IMR-90 (cell line): Measurements from ENCODE around the gene CWC22. TPM values are rescaled to one million over a fixed set of nuclear protein-coding genes. Genes with fewer than 3 reads are reported as not detected.

ENCODE experiments used
- ATAC-seq: fragments of 200-7000 bp; cut with Tn5 transposase; 2 replicates; pipeline ENCODE4 v1.9.1; 2020; ENCODE audit warnings: low read depth, mild to moderate bottlenecking, moderate library complexity
- BruUV-seq: library from RNA; stranded (reverse); fragments of 400-500 nt; replicated peaks from 2 replicates; lab custom pipeline; 2021; lab: Mats Ljungman, UMichigan
- CTCF ChIA-PET: fragments of 300-600 bp; formaldehyde crosslinking; extraction: SDS; loops from one replicate; lab custom pipeline; 2021; ENCODE audit warnings: antibody characterized with exemption; lab: Yijun Ruan, JAX
- POLR2A ChIA-PET: fragments of 300-600 bp; sonication (Branson Sonifier 250); formaldehyde crosslinking; loops from one replicate; lab custom pipeline; 2022; ENCODE audit warnings: antibody characterized with exemption; ENCODE audit not compliant: unreplicated experiment; lab: Charles Lee
- DNase-seq: peaks from one replicate; pipeline ENCODE4 v3.0.0; 2013
- H2AFZ ChIP-seq: replicated peaks from 2 replicates; pipeline ENCODE3; 2013; ENCODE audit warnings: low read length, mild to moderate bottlenecking; ENCODE audit not compliant: poor library complexity
- H2AK5ac ChIP-seq: 2 replicates; pipeline ENCODE4 v1.6.1; 2013; ENCODE audit warnings: low read depth, low read length, inconsistent platforms
- H2AK9ac ChIP-seq: replicated peaks from 2 replicates; pipeline ENCODE3; 2013; ENCODE audit warnings: mild to moderate bottlenecking, low read depth, low read length, moderate library complexity; ENCODE audit not compliant: poor library complexity
- H2BK120ac ChIP-seq: 2 replicates; pipeline ENCODE4 v1.6.1; 2013; ENCODE audit warnings: low read depth, low read length, inconsistent platforms
- H2BK15ac ChIP-seq: 3 replicates; pipeline ENCODE4 v1.6.1; 2013; ENCODE audit warnings: low read depth, low read length, inconsistent platforms
- H2BK20ac ChIP-seq: 2 replicates; pipeline ENCODE4 v1.6.1; 2013; ENCODE audit warnings: low read depth, mild to moderate bottlenecking, inconsistent platforms, low read length, moderate library complexity
- H2BK5ac ChIP-seq: 2 replicates; pipeline ENCODE4 v1.6.1; 2013; ENCODE audit warnings: mild to moderate bottlenecking, low read depth, low read length, inconsistent platforms; ENCODE audit not compliant: poor library complexity, severe bottlenecking
- H3K14ac ChIP-seq: replicated peaks from 2 replicates; pipeline ENCODE4 v1.6.1; 2013; ENCODE audit warnings: low read depth, low read length, inconsistent platforms
- H3K18ac ChIP-seq: 2 replicates; pipeline ENCODE4 v1.6.1; 2013; ENCODE audit warnings: low read depth, low read length, control low read depth
- H3K23ac ChIP-seq: 2 replicates; pipeline ENCODE4 v1.6.1; 2013; ENCODE audit warnings: low read depth, low read length, inconsistent platforms
- H3K27ac ChIP-seq: 2 replicates; pipeline ENCODE4 v1.5.1; 2013; ENCODE audit warnings: mild to moderate bottlenecking, control low read depth, low read length; ENCODE audit not compliant: insufficient read depth
- H3K27me3 ChIP-seq: 2 replicates; pipeline ENCODE4 v1.6.1; 2013; ENCODE audit warnings: low read length; ENCODE audit not compliant: control insufficient read depth, insufficient read depth
- H3K36me3 ChIP-seq: 2 replicates; pipeline ENCODE4 v1.6.1; 2013; ENCODE audit warnings: low read length, mixed read lengths; ENCODE audit not compliant: control insufficient read depth, insufficient read depth
- H3K4ac ChIP-seq: 2 replicates; pipeline ENCODE4 v1.6.1; 2013; ENCODE audit warnings: low read depth, low read length, inconsistent platforms
- H3K4me1 ChIP-seq: 2 replicates; pipeline ENCODE4 v1.6.1; 2013; ENCODE audit warnings: low read length, mixed read lengths; ENCODE audit not compliant: control insufficient read depth, insufficient read depth
- H3K4me2 ChIP-seq: 2 replicates; pipeline ENCODE4 v1.6.1; 2013; ENCODE audit warnings: low read depth, mild to moderate bottlenecking, control low read depth, low read length, moderate library complexity
- H3K4me3 ChIP-seq: 2 replicates; pipeline ENCODE4 v1.5.1; 2013; ENCODE audit warnings: low read depth, mild to moderate bottlenecking, control low read depth, low read length, moderate library complexity; ENCODE audit not compliant: insufficient read depth
- H3K56ac ChIP-seq: 2 replicates; pipeline ENCODE4 v1.6.1; 2013; ENCODE audit warnings: low read length, inconsistent platforms; ENCODE audit not compliant: insufficient read depth; ENCODE audit errors: extremely low read depth
- H3K79me1 ChIP-seq, 2 experiments: 2 replicates each; pipeline ENCODE4 v1.6.1; 2013; ENCODE audit warnings: low read length in 2 of 2, inconsistent platforms in 1 of 2, low read depth in 1 of 2
- H3K9ac ChIP-seq: 2 replicates; pipeline ENCODE4 v1.6.1; 2013; ENCODE audit warnings: low read depth, low read length, control low read depth
- H3K9me1 ChIP-seq: 2 replicates; pipeline ENCODE4 v1.6.1; 2013; ENCODE audit warnings: low read length, inconsistent platforms; ENCODE audit not compliant: insufficient read depth
- H3K9me3 ChIP-seq: 2 replicates; pipeline ENCODE4 v1.6.1; 2013; ENCODE audit warnings: low read length; ENCODE audit not compliant: control insufficient read depth, insufficient read depth
- H4K20me1 ChIP-seq: 2 replicates; pipeline ENCODE4 v1.6.1; 2013; ENCODE audit warnings: low read length, inconsistent platforms; ENCODE audit not compliant: insufficient read depth
- H4K5ac ChIP-seq: 2 replicates; pipeline ENCODE4 v1.6.1; 2013; ENCODE audit warnings: mild to moderate bottlenecking, low read depth, low read length, control low read depth
- H4K8ac ChIP-seq, 2 experiments: 2 replicates each; pipeline ENCODE4 v1.6.1; 2013; ENCODE audit warnings: low read depth in 2 of 2, low read length in 2 of 2, control low read depth in 1 of 2, inconsistent platforms in 1 of 2
- H4K91ac ChIP-seq: 2 replicates; pipeline ENCODE4 v1.6.1; 2013; ENCODE audit warnings: low read depth, low read length, inconsistent platforms; ENCODE audit not compliant: insufficient read depth
- BHLHE40 ChIP-seq: fragments of 150-350 bp; IDR thresholded peaks from 2 replicates; pipeline ENCODE4 v1.6.1; 2016; ENCODE audit warnings: mild to moderate bottlenecking, low read depth, low read length
- CEBPB ChIP-seq: IDR thresholded peaks from 2 replicates; pipeline ENCODE4 v1.6.1; 2012; ENCODE audit warnings: low read depth, low read length, improper control_type of control experiment
- FOS ChIP-seq: fragments of 150-350 bp; IDR thresholded peaks from 2 replicates; pipeline ENCODE4 v1.6.1; 2016; ENCODE audit warnings: low read depth, low read length
- MXI1 ChIP-seq: IDR thresholded peaks from 2 replicates; pipeline ENCODE4 v1.6.1; 2012; ENCODE audit warnings: low read depth, mild to moderate bottlenecking, low read length, moderate library complexity, borderline replicate concordance
- POLR2A ChIP-seq: IDR thresholded peaks from 2 replicates; pipeline ENCODE4 v1.6.1; 2012; ENCODE audit warnings: mild to moderate bottlenecking, low read depth, low read length
- RCOR1 ChIP-seq: IDR thresholded peaks from 2 replicates; pipeline ENCODE4 v1.6.1; 2012; ENCODE audit warnings: mild to moderate bottlenecking, low read length, improper control_type of control experiment; ENCODE audit not compliant: insufficient replicate concordance
- RFX5 ChIP-seq: IDR thresholded peaks from 2 replicates; pipeline ENCODE4 v1.8.0; 2012; ENCODE audit warnings: low read depth, mild to moderate bottlenecking, low read length, moderate library complexity
- USF2 ChIP-seq: fragments of 150-350 bp; IDR thresholded peaks from 2 replicates; pipeline ENCODE4 v1.6.1; 2017; ENCODE audit warnings: mild to moderate bottlenecking, antibody characterized with exemption, low read length, low read depth
- WGBS, 2 experiments: methylation state at CpG; one replicate each; pipeline versions ENCODE4 v1.1.5 to v1.1.7; 2013; ENCODE audit warnings: missing lambda C conversion rate in 2 of 2; ENCODE audit not compliant: insufficient read length in 1 of 2; ENCODE audit errors: extremely low coverage in 2 of 2; 5-methylcytosine and 5-hydroxymethylcytosine counted together
- dilution Hi-C: fragments of 300-500 bp; cut with HindIII; formaldehyde crosslinking; loops from one replicate; pipeline ENCODE4 v1.14.3; 2018; ENCODE audit warnings: low sequenced_read_pairs; ENCODE audit not compliant: unreplicated experiment
- in situ Hi-C: fragments of 300-500 bp; cut with MboI; formaldehyde crosslinking; loops from 3 replicates; pipeline ENCODE4 v1.14.3; 2019; ENCODE audit warnings: low sequenced_read_pairs, inconsistent platforms, mixed read lengths
- intact Hi-C: fragments of 100-400 bp; cut with micrococcal nuclease; formaldehyde crosslinking; loops from 2 replicates; pipeline ENCODE4 v1.10.0; 2022
- polyA plus RNA-seq, 3 experiments: library from polyadenylated mRNA; depleted of rRNA; stranded (reverse); fragments of >200 nt; gene quantifications; 2 replicates each; pipeline ENCODE4 v1.2.3, GENCODE V29; 2012; ENCODE audit warnings: low replicate concordance in 1 of 3
- total RNA-seq: library from RNA; depleted of rRNA; stranded (reverse); fragments of >200 nt; gene quantifications from 2 replicates; pipeline ENCODE4 v1.2.3, GENCODE V29; 2012

Gene CWC22
- total and polyA plus RNA-seq, 2 of the 4 experiments (the other 2 are of a cell fraction), result 4.5 to 17.9 TPM

DNA sequence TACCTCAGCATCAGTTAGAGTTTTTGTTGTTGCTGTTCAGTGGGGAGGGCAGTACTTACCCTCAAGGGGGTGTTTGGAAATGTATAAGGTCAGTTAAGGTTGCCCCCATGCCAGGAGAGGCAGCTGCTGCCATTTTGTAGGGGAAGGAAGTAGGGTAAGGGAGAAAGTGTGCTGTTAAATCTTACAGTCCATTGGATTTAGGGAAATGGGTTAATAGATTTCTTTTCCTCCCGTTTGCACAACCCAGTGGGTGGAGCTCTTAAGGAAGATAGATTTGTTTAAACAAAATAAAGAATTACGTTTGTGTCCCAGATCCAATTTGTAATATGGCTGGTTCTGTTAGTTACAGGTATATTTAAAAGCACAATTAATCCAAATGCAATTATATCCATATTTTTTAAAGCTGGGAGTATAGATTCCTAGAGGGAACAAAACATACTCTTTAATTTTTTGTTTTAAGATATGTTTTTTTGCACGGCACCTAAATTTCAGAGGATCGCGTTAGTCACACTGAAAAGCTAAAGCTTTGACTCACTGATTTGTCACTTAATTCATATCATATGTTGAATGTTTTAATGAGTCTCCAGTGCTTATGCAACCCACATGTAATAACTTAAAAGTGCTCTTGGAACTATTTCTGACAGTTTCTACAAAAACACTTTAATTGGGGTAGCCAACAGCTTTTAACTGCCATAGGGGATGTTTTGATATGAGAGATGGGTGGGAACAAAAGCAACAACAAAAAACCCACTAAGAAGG, 9.0 kb upstream of the CWC22 start:
- Histone ChIP-seq H2BK120ac (peak overlapping the region; percentile 35), H4K5ac (peak overlapping the region; percentile 75), H2BK20ac (peak overlapping the region; percentile 74), H2AFZ (peak overlapping the region; percentile 75), H3K9me3 (no peaks in the 10 kb centered on the region), H3K4me3 (no peak overlapping the region), H2AK5ac (0 out of 2 replicates have a peak overlapping the region, but pooled peaks have one; percentile 0), H3K23ac (peak overlapping the region; percentile 2; the same call in 1 of the 2 replicates), H2BK15ac (0 out of 3 replicates have a peak overlapping the region, but pooled peaks have one; percentile 59), H3K27me3 (no peaks in the 10 kb centered on the region), H3K4me2 (peak overlapping the region; percentile 74), H3K27ac (peak overlapping the region; percentile 29; the same call in 1 of the 2 replicates), H3K14ac (peak overlapping the region; percentile 72), H3K18ac (peak overlapping the region; percentile 73), H2AK9ac (peak overlapping the region; percentile 49), H3K4me1 (peaks cover 9% of the 10 kb centered on the region), H4K20me1 (no peaks in the 10 kb centered on the region), H3K56ac (no peak overlapping the region), H4K8ac (peak overlapping the region; percentile 27 to 70; a peak in 2 of 4 replicates), H3K9me1 (peaks cover 8% of the 10 kb centered on the region), H3K36me3 (no peaks in the 10 kb centered on the region), H3K79me1 (no peaks in the 10 kb centered on the region), H3K9ac (no peak overlapping the region), H2BK5ac (peak overlapping the region; percentile 58), H4K91ac (peak overlapping the region; percentile 73), H3K4ac (peak overlapping the region; percentile 19; the same call in 1 of the 2 replicates)
- CTCF ChIA-PET, result interaction anchor here (0.5 to 0.8 kb wide), 2 partner anchors 24 to 1538 kb away, joined by 3 read pairs; no protein-coding TSS in a partner anchor
- dilution Hi-C loops, result no loop called here
- peak; percentile 83 for DNase-seq
- in situ Hi-C loops, result no loop called here
- intact Hi-C loops, result no loop called here
- ATAC-seq, result peak; percentile 65
- POLR2A ChIA-PET, result no interaction called here
- no TSS peak for BruUV-seq
- no CpG with 5 or more reads among the region's 5 CpGs for WGBS, 2 experiments
- TF ChIP-seq RCOR1, result no peak
- TF ChIP-seq USF2, result no peak
- no peak for TF ChIP-seq POLR2A
- peak; percentile 91 for TF ChIP-seq CEBPB
- TF ChIP-seq FOS, result peak; percentile 43
- TF ChIP-seq BHLHE40, result no peak
- no peak for TF ChIP-seq RFX5
- TF ChIP-seq MXI1, result no peak
